SH-SY5Y (cell line): ENCODE measurements around the gene AHR.

Experiments used
- GATA2 ChIP-seq: IDR thresholded peaks from 2 replicates; pipeline ENCODE4 v1.6.1; 2011; ENCODE audit warnings: mild to moderate bottlenecking, low read depth, low read length
- GATA3 ChIP-seq: IDR thresholded peaks from 2 replicates; pipeline ENCODE4 v1.6.1; 2011; ENCODE audit warnings: low read depth, mild to moderate bottlenecking, low read length, moderate library complexity

GRCh38 chr7:17300012-17300411, 1.6 kb downstream of the AHR start:
- TF ChIP-seq GATA2 (no peak), GATA3 (no peak)
